Suppressor macrophage treated with lipopolysaccharide for 4 hours (primary cell): Measurements from ENCODE around the gene CNTNAP5.

Experiments used
- DNase-seq: peaks from one replicate; pipeline ENCODE4 v3.0.0-alpha.2; 2020

Gene CNTNAP5

GRCh38 chr2:124647245-124647644, 622.2 kb downstream of the CNTNAP5 start:
- no peak for DNase-seq

GRCh38 chr2:124647663-124648062, 622.6 kb downstream of the CNTNAP5 start:
- no peak for DNase-seq

GRCh38 chr2:124649001-124649400, 623.9 kb downstream of the CNTNAP5 start:
- DNase-seq = no peak

- DNase-seq = no peak
These were observed 627.0 kb downstream of the CNTNAP5 start for GRCh38 chr2:124652099-124652498.

GRCh38 chr2:124658373-124658772, 633.3 kb downstream of the CNTNAP5 start:
- no peak for DNase-seq

GRCh38 chr2:124661558-124661957, 636.5 kb downstream of the CNTNAP5 start:
- DNase-seq = no peak

- no peak for DNase-seq
These were observed 638.0 kb downstream of the CNTNAP5 start for GRCh38 chr2:124662946-124663644.

GRCh38 chr2:124663645-124663997, 638.5 kb downstream of the CNTNAP5 start:
- no peak for DNase-seq

GRCh38 chr2:124664363-124664762, 639.3 kb downstream of the CNTNAP5 start:
- DNase-seq = no peak

GRCh38 chr2:124666976-124667375, 641.9 kb downstream of the CNTNAP5 start:
- no peak for DNase-seq

- DNase-seq = no peak
These were observed 643.1 kb downstream of the CNTNAP5 start for GRCh38 chr2:124668161-124668560.

- DNase-seq = no peak
These were observed 645.1 kb downstream of the CNTNAP5 start for GRCh38 chr2:124670187-124670586.

- DNase-seq = no peak
These were observed 653.0 kb downstream of the CNTNAP5 start for GRCh38 chr2:124678043-124678442.

GRCh38 chr2:124683536-124684428, 658.7 kb downstream of the CNTNAP5 start:
- DNase-seq = no peak

GRCh38 chr2:124689348-124689747, 664.3 kb downstream of the CNTNAP5 start:
- no peak for DNase-seq

GRCh38 chr2:124692216-124692615, 667.1 kb downstream of the CNTNAP5 start:
- no peak for DNase-seq

- DNase-seq = no peak
These were observed 667.6 kb downstream of the CNTNAP5 start for GRCh38 chr2:124692707-124693106.

- DNase-seq = no peak
These were observed 668.1 kb downstream of the CNTNAP5 start for GRCh38 chr2:124693156-124693555.

GRCh38 chr2:124698979-124699565, 674.0 kb downstream of the CNTNAP5 start:
- no peak for DNase-seq

GRCh38 chr2:124702777-124703176, 677.7 kb downstream of the CNTNAP5 start:
- DNase-seq = no peak

- no peak for DNase-seq
These were observed 679.2 kb downstream of the CNTNAP5 start for GRCh38 chr2:124704071-124704925.

- DNase-seq = no peak
These were observed 683.6 kb downstream of the CNTNAP5 start for GRCh38 chr2:124708661-124709060.

- DNase-seq = no peak
These were observed 688.9 kb downstream of the CNTNAP5 start for GRCh38 chr2:124713969-124714368.
